COLO829 (cell line): ENCODE data around the gene STK17B.
"Not testable (repeated sequence)": the region's sequence is repeated elsewhere in the genome, so short reads cannot be mapped to it uniquely, and the experiment has no call there.

Experiments
- DNase-seq: peaks from one replicate; pipeline ENCODE4 v3.0.0; 2012; ENCODE audit warnings: low spot score

The STK17B gene

GRCh38 chr2:196112418-196113034 lies 58.9 kb downstream of the STK17B start:
- DNase-seq: peak; percentile 31

GRCh38 chr2:196108604-196109003 lies 62.8 kb downstream of the STK17B start:
- DNase-seq: no peak

GRCh38 chr2:196105951-196106350 lies 65.4 kb downstream of the STK17B start:
- no peak for DNase-seq

- DNase-seq: no peak
Measured at GRCh38 chr2:196104066-196104465, 67.3 kb downstream of the STK17B start.

- DNase-seq: no peak
Measured at GRCh38 chr2:196103626-196104025, 67.8 kb downstream of the STK17B start.

GRCh38 chr2:196101325-196101991 lies 69.9 kb downstream of the STK17B start:
- no peak for DNase-seq

- no peak for DNase-seq
Measured at GRCh38 chr2:196099916-196100315, 71.5 kb downstream of the STK17B start.

GRCh38 chr2:196097864-196098660 lies 73.3 kb downstream of the STK17B start:
- no peak for DNase-seq

GRCh38 chr2:196096982-196097745 lies 74.2 kb downstream of the STK17B start:
- no peak for DNase-seq

- no peak for DNase-seq
Measured at GRCh38 chr2:196096264-196096663, 75.1 kb downstream of the STK17B start.

GRCh38 chr2:196089448-196089847 lies 81.9 kb downstream of the STK17B start:
- DNase-seq: not testable (repeated sequence)

- no peak for DNase-seq
Measured at GRCh38 chr2:196088203-196088602, 83.2 kb downstream of the STK17B start.

GRCh38 chr2:196086517-196087368 lies 84.6 kb downstream of the STK17B start:
- no peak for DNase-seq

- DNase-seq: no peak
Measured at GRCh38 chr2:196083601-196084000, 87.8 kb downstream of the STK17B start.
